Measurements from ENCODE around the gene ATP2B2. TPM values are rescaled to one million over a fixed set of nuclear protein-coding genes. Genes with fewer than 3 reads are reported as not detected.

Gene ATP2B2
- total and polyA plus RNA-seq, 2 experiments from 2014 or later = 0.42 to 0.63 TPM

GRCh38 chr3:10518506-10519150 is 13.2 kb upstream of the ATP2B2 start:
- H3K4me1 ChIP-seq (ENCODE audit: insufficient read depth) = no peaks in the 10 kb centered on the region
- H3K9me2 ChIP-seq (ENCODE audit: insufficient read depth) = no peaks in the 10 kb centered on the region
- ATAC-seq (peak; percentile 31), DNase-seq (ENCODE audit: low spot score) (no peak)
- H3K27me3 Mint-ChIP-seq (ENCODE audit: insufficient read depth, low read depth, poor library complexity) = peaks cover 7% of the 10 kb centered on the region
- no peaks in the 10 kb centered on the region for H3K36me3 Mint-ChIP-seq (ENCODE audit: low read depth)
- H3F3A ChIP-seq (replicated peaks; ENCODE audit: low read depth) = no peaks in the 10 kb centered on the region
- H3K36me3 ChIP-seq (ENCODE audit: insufficient read depth) = no peaks in the 10 kb centered on the region
- no peaks in the 10 kb centered on the region for H3K79me2 ChIP-seq (replicated peaks; ENCODE audit: insufficient read depth)
- no peak overlapping the region for H3K4me3 ChIP-seq
- no peak overlapping the region for H3K27ac ChIP-seq (ENCODE audit: low read depth)
- H3K27ac Mint-ChIP-seq = peak overlapping the region; percentile 85; the same call in 1 of the 2 replicates
- TF ChIP-seq JUNB (IDR thresholded peaks at IDR 0.05; ENCODE audit: unreplicated experiment) (no peak), REST (IDR thresholded peaks at IDR 0.05; ENCODE audit: unreplicated experiment) (no peak), CTCF (conservative IDR thresholded peaks at IDR 0.05; ENCODE audit: low read depth in 2 of 2) (no peak), STAT1 (IDR thresholded peaks at IDR 0.05; ENCODE audit: unreplicated experiment) (no peak), ZNF462 (CRISPR knock-in tag; IDR thresholded peaks at IDR 0.05) (no peak), NANOG (IDR thresholded peaks at IDR 0.05; ENCODE audit: borderline replicate concordance) (no peak), POLR2AphosphoS5 (IDR thresholded peaks at IDR 0.05; ENCODE audit: low read depth) (no peak), ZNF331 (CRISPR knock-in tag; IDR thresholded peaks at IDR 0.05; ENCODE audit: low read depth) (no peak), EZH2phosphoT487 (IDR thresholded peaks at IDR 0.05; ENCODE audit: unreplicated experiment) (no peak), CREB1 (CRISPR knock-in tag; IDR thresholded peaks at IDR 0.05; ENCODE audit: low read depth) (no peak), ETS1 (IDR thresholded peaks at IDR 0.05) (no peak), EZH2 (IDR thresholded peaks at IDR 0.05; ENCODE audit: low read depth, unreplicated experiment) (no peak), ZNF114 (CRISPR knock-in tag; IDR thresholded peaks at IDR 0.05) (no peak)
- H3K27me3 ChIP-seq (ENCODE audit: insufficient read depth) = no peaks in the 10 kb centered on the region
- no peaks in the 10 kb centered on the region for H3K9me3 Mint-ChIP-seq
- H3K4me1 Mint-ChIP-seq = peaks cover 10% of the 10 kb centered on the region
- no peak overlapping the region for H3K4me2 ChIP-seq
- no peak overlapping the region for H2AFZ ChIP-seq
- no peak overlapping the region for H3K4me3 Mint-ChIP-seq
- H4K20me1 ChIP-seq (replicated peaks; ENCODE audit: insufficient read depth) = no peaks in the 10 kb centered on the region

Measured in GM23338 (cell line).